T-cell (primary cell): Measurements from ENCODE around the gene NFKBIB. TPM values are rescaled to one million over a fixed set of nuclear protein-coding genes. Genes with fewer than 3 reads are reported as not detected.

Experiments used
- ATAC-seq, 4 experiments: fragments of 200-7000 bp in 3 of 4; fragments of 150-1000 bp in 1 of 4; cut with Tn5 transposase; replicated peaks in 1 of 4; 1 replicate in 3 of 4; 2 replicates in 1 of 4; pipeline ENCODE4 v1.10.0; 2021; ENCODE audit warnings: moderate library complexity in 3 of 4, mild to moderate bottlenecking in 2 of 4, moderate number of reproducible peaks in 1 of 4
- CTCF ChIA-PET, 2 donors: fragments of 300-600 bp; sonication (Branson Sonifier 250); formaldehyde crosslinking; loops; one replicate each; lab custom pipeline; 2022; ENCODE audit warnings: antibody characterized with exemption in 2 of 2; lab: Charles Lee
- POLR2A ChIA-PET, 2 donors: fragments of 300-600 bp; sonication (Branson Sonifier 250); formaldehyde crosslinking; loops; one replicate each; lab custom pipeline; 2022; ENCODE audit warnings: antibody characterized with exemption in 2 of 2; lab: Charles Lee
- DNase-seq, 35 experiments: peaks; one replicate each; pipeline versions ENCODE4 v3.0.0 to v3.0.0-alpha.2; 2013 to 2023
- H3K27ac ChIP-seq: one replicate; pipeline ENCODE4 v1.5.1; 2013; ENCODE audit warnings: low read length
- H3K27me3 ChIP-seq, 2 experiments: replicated peaks in 1 of 2; 1 replicate in 1 of 2; 2 replicates in 1 of 2; pipeline versions ENCODE4 v1.6.1 to v1.7.0; 2013; ENCODE audit warnings: low read length in 1 of 2, mixed read lengths in 1 of 2; ENCODE audit not compliant: control insufficient read depth in 2 of 2, insufficient read depth in 2 of 2; ENCODE audit errors: extremely low read depth in 1 of 2
- H3K36me3 ChIP-seq, 2 donors: 1 replicate in 1 of 2; 2 replicates in 1 of 2; pipeline versions ENCODE4 v1.6.1 to v1.7.0; 2013; ENCODE audit warnings: low read length in 1 of 2; ENCODE audit not compliant: control insufficient read depth in 2 of 2, insufficient read depth in 1 of 2; ENCODE audit errors: extremely low read depth in 1 of 2
- H3K4me1 ChIP-seq, 2 experiments: 1 replicate in 1 of 2; 2 replicates in 1 of 2; pipeline versions ENCODE4 v1.6.1 to v1.7.0; 2013; ENCODE audit warnings: low read length in 2 of 2, mixed read lengths in 1 of 2; ENCODE audit not compliant: insufficient read depth in 2 of 2, control insufficient read depth in 1 of 2; ENCODE audit errors: extremely low read depth in 1 of 2
- H3K4me3 ChIP-seq, 2 donors: 1 replicate in 1 of 2; 2 replicates in 1 of 2; pipeline versions ENCODE4 v1.5.1 to v1.7.0; 2013; ENCODE audit warnings: mild to moderate bottlenecking in 2 of 2, low read length in 1 of 2, moderate library complexity in 1 of 2; ENCODE audit not compliant: control insufficient read depth in 1 of 2; ENCODE audit errors: extremely low read depth in 1 of 2
- H3K9me3 ChIP-seq: 2 replicates; pipeline ENCODE4 v1.7.0; 2013
- H3K27ac Mint-ChIP-seq, 2 donors: one replicate each; pipeline ENCODE4 v1.8.0; 2020 to 2021; ENCODE audit warnings: mild to moderate bottlenecking in 2 of 2, mixed read lengths in 2 of 2
- H3K27me3 Mint-ChIP-seq, 2 donors: one replicate each; pipeline ENCODE4 v1.8.0; 2021 to 2022; ENCODE audit warnings: mixed read lengths in 2 of 2
- H3K36me3 Mint-ChIP-seq: one replicate; pipeline ENCODE4 v1.8.0; 2021; ENCODE audit warnings: mixed read lengths
- H3K4me1 Mint-ChIP-seq, 3 donors: one replicate each; pipeline ENCODE4 v1.8.0; 2020 to 2022; ENCODE audit warnings: mixed read lengths in 3 of 3, mild to moderate bottlenecking in 1 of 3
- H3K4me3 Mint-ChIP-seq, 3 donors: one replicate each; pipeline ENCODE4 v1.8.0; 2020 to 2022; ENCODE audit warnings: mild to moderate bottlenecking in 3 of 3, mixed read lengths in 3 of 3, moderate library complexity in 3 of 3
- H3K9me3 Mint-ChIP-seq, 3 donors: one replicate each; pipeline ENCODE4 v1.8.0; 2020 to 2022; ENCODE audit warnings: mixed read lengths in 3 of 3
- WGBS: methylation state at CpG from one replicate; pipeline ENCODE4 v1.1.5; 2013; ENCODE audit warnings: missing lambda C conversion rate; ENCODE audit not compliant: insufficient coverage; 5-methylcytosine and 5-hydroxymethylcytosine counted together
- total RNA-seq, 35 experiments: library from RNA in 6 of 35; stranded (reverse) in 6 of 35; fragments of 120-200 nt in 1 of 35; gene quantifications; one replicate each; pipeline versions ENCODE4 v1.2.1 to v1.2.4 and lab custom pipeline; 2013 to 2026

NFKBIB gene
- total RNA-seq, 5 donors from 2014 or later (not counting 1 experiment from before 2014, with no cell fraction given): 31.9 to 36.8 (median 33.9) TPM

GRCh38 chr19:38904581-38905539, 5.1 kb downstream of the NFKBIB start:
- Histone ChIP-seq H3K4me1 (peaks cover 6 to 19% of the 10 kb centered on the region in 2 experiments), H3K27me3 (no peaks in the 10 kb centered on the region), H3K36me3 (peaks cover 3 to 33% of the 10 kb centered on the region in 2 donors), H3K27ac (no peak overlapping the region), H3K4me3 (no peak overlapping the region), H3K9me3 (no peaks in the 10 kb centered on the region)
- peak overlapping the region in 1 of 2 donors; percentile 19 for H3K27ac Mint-ChIP-seq
- no peak overlapping the region for H3K4me3 Mint-ChIP-seq
- H3K36me3 Mint-ChIP-seq: peaks cover 33% of the 10 kb centered on the region
- ChIA-PET POLR2A (interaction anchor here in 1 of 2 donors (0.5 kb wide), 1 partner anchor 91 kb away, joined by 4 read pairs; no protein-coding TSS in a partner anchor), CTCF (interaction anchor here in 1 of 2 donors (0.5 to 0.6 kb wide), 2 partner anchors 23 to 271 kb away, joined by 3 to 5 read pairs; no protein-coding TSS in a partner anchor)
- ATAC-seq (no peak), DNase-seq (no peak)
- WGBS: 91% methylated on average over 25 of the region's 35 CpGs
- no peaks in the 10 kb centered on the region for H3K27me3 Mint-ChIP-seq
- no peaks in the 10 kb centered on the region for H3K9me3 Mint-ChIP-seq
- peaks cover 35 to 41% (median 35%) of the 10 kb centered on the region in 3 donors for H3K4me1 Mint-ChIP-seq

- no peak for ATAC-seq
- ChIA-PET POLR2A (interaction anchor here in 1 of 2 donors (0.5 to 0.6 kb wide), 2 partner anchors 11 to 92 kb away, joined by 3 to 4 read pairs; no protein-coding TSS in a partner anchor), CTCF (interaction anchor here in 1 of 2 donors (0.7 kb wide), 2 partner anchors 14 to 51 kb away, joined by 4 to 5 read pairs; no protein-coding TSS in a partner anchor)
- Mint-ChIP-seq H3K27ac (no peak overlapping the region), H3K9me3 (no peaks in the 10 kb centered on the region), H3K27me3 (no peaks in the 10 kb centered on the region), H3K36me3 (peaks cover 33% of the 10 kb centered on the region), H3K4me1 (peaks cover 29 to 35% (median 30%) of the 10 kb centered on the region in 3 donors), H3K4me3 (no peak overlapping the region)
- DNase-seq: no peak
- peaks cover 4 to 19% of the 10 kb centered on the region in 2 experiments for H3K4me1 ChIP-seq
- peaks cover 0 to 2% of the 10 kb centered on the region in 2 experiments for H3K27me3 ChIP-seq
- no peak overlapping the region for H3K27ac ChIP-seq
- no peaks in the 10 kb centered on the region for H3K9me3 ChIP-seq
- H3K36me3 ChIP-seq: peaks cover 3 to 33% of the 10 kb centered on the region in 2 donors
- WGBS: 100% methylated on average over 4 of the region's 4 CpGs
- no peak overlapping the region for H3K4me3 ChIP-seq
Measured at GRCh38 chr19:38905620-38906019, 5.9 kb downstream of the NFKBIB start.

GRCh38 chr19:38907227-38907626, 7.5 kb downstream of the NFKBIB start:
- no peak overlapping the region for H3K27ac Mint-ChIP-seq
- no peaks in the 10 kb centered on the region for H3K27me3 Mint-ChIP-seq
- H3K4me1 Mint-ChIP-seq: peaks cover 16 to 21% (median 19%) of the 10 kb centered on the region in 3 donors
- peak overlapping the region in 1 of 3 donors; percentile 11 for H3K4me3 Mint-ChIP-seq
- peaks cover 33% of the 10 kb centered on the region for H3K36me3 Mint-ChIP-seq
- CTCF ChIA-PET: no interaction called here
- peaks cover 0 to 11% of the 10 kb centered on the region in 2 experiments for H3K4me1 ChIP-seq
- POLR2A ChIA-PET: no interaction called here
- no peak overlapping the region for H3K4me3 ChIP-seq
- H3K9me3 Mint-ChIP-seq: no peaks in the 10 kb centered on the region
- peaks cover 0 to 12% of the 10 kb centered on the region in 2 experiments for H3K27me3 ChIP-seq
- no peak overlapping the region for H3K27ac ChIP-seq
- DNase-seq: no peak
- ATAC-seq: no peak
- no peaks in the 10 kb centered on the region for H3K9me3 ChIP-seq
- 98% methylated on average over 29 of the region's 29 CpGs for WGBS
- H3K36me3 ChIP-seq: peaks cover 3 to 33% of the 10 kb centered on the region in 2 donors

- CTCF ChIA-PET: no interaction called here
- Histone ChIP-seq H3K4me1 (peaks cover 0 to 11% of the 10 kb centered on the region in 2 experiments), H3K9me3 (no peaks in the 10 kb centered on the region), H3K27ac (no peak overlapping the region), H3K4me3 (no peak overlapping the region), H3K27me3 (peaks cover 0 to 15% of the 10 kb centered on the region in 2 experiments), H3K36me3 (peaks cover 3 to 33% of the 10 kb centered on the region in 2 donors)
- WGBS: 98% methylated on average over 11 of the region's 12 CpGs
- ATAC-seq (no peak), DNase-seq (no peak)
- Mint-ChIP-seq H3K9me3 (no peaks in the 10 kb centered on the region), H3K36me3 (peaks cover 33% of the 10 kb centered on the region), H3K4me1 (peaks cover 15 to 20% (median 20%) of the 10 kb centered on the region in 3 donors), H3K4me3 (peak overlapping the region in 1 of 3 donors; percentile 11), H3K27me3 (no peaks in the 10 kb centered on the region), H3K27ac (peak overlapping the region in 1 of 2 donors; percentile 16)
- POLR2A ChIA-PET: interaction anchor here in 1 of 2 donors (0.7 kb wide), 1 partner anchor 150 kb away, joined by 6 read pairs; no protein-coding TSS in a partner anchor
Measured at GRCh38 chr19:38907670-38908069, 7.9 kb downstream of the NFKBIB start.

- CTCF ChIA-PET: no interaction called here
- peaks cover 12 to 20% (median 17%) of the 10 kb centered on the region in 3 donors for H3K4me1 Mint-ChIP-seq
- Histone ChIP-seq H3K36me3 (peaks cover 3 to 33% of the 10 kb centered on the region in 2 donors), H3K4me1 (peaks cover 0 to 11% of the 10 kb centered on the region in 2 experiments), H3K27me3 (peaks cover 0 to 15% of the 10 kb centered on the region in 2 experiments), H3K27ac (peak overlapping the region; percentile 41), H3K9me3 (no peaks in the 10 kb centered on the region), H3K4me3 (peak overlapping the region in 1 of 2 donors; percentile 5)
- POLR2A ChIA-PET: no interaction called here
- WGBS: 26% methylated on average over 4 of the region's 10 CpGs
- DNase-seq (peak in 9 of 35 experiments; percentile 10 to 32 (median 16)), ATAC-seq (peak; percentile 28 to 66 (median 54))
- peaks cover 29% of the 10 kb centered on the region for H3K36me3 Mint-ChIP-seq
- peak overlapping the region in 1 of 2 donors; percentile 75 for H3K27ac Mint-ChIP-seq
- no peaks in the 10 kb centered on the region for H3K9me3 Mint-ChIP-seq
- H3K27me3 Mint-ChIP-seq: no peaks in the 10 kb centered on the region
- peak overlapping the region in 1 of 3 donors; percentile 38 for H3K4me3 Mint-ChIP-seq
Measured at GRCh38 chr19:38908911-38909310, 9.1 kb downstream of the NFKBIB start.

GRCh38 chr19:38910488-38910887, 10.7 kb downstream of the NFKBIB start:
- Histone ChIP-seq H3K36me3 (peaks cover 2 to 20% of the 10 kb centered on the region in 2 donors), H3K4me3 (no peak overlapping the region), H3K27me3 (peaks cover 0 to 15% of the 10 kb centered on the region in 2 experiments), H3K4me1 (peaks cover 0 to 11% of the 10 kb centered on the region in 2 experiments), H3K27ac (no peak overlapping the region), H3K9me3 (no peaks in the 10 kb centered on the region)
- Mint-ChIP-seq H3K36me3 (peaks cover 19% of the 10 kb centered on the region), H3K4me3 (no peak overlapping the region), H3K9me3 (no peaks in the 10 kb centered on the region), H3K27me3 (no peaks in the 10 kb centered on the region), H3K27ac (no peak overlapping the region), H3K4me1 (peaks cover 7 to 20% (median 11%) of the 10 kb centered on the region in 3 donors)
- CTCF ChIA-PET: no interaction called here
- DNase-seq: no peak
- no peak for ATAC-seq
- WGBS: 98% methylated on average over 6 of the region's 12 CpGs
- POLR2A ChIA-PET: no interaction called here
